Natural killer cell (primary cell): ENCODE measurements around the gene CDC14A. TPM values are rescaled to one million over a fixed set of nuclear protein-coding genes. Genes with fewer than 3 reads are reported as not detected.

Experiments used
- ATAC-seq, 3 donors: fragments of 150-1000 bp in 2 of 3; fragments of 200-7000 bp in 1 of 3; cut with Tn5 transposase; 1 replicate in 1 of 3; 2 replicates in 2 of 3; pipeline ENCODE4 v1.10.0; 2021; ENCODE audit warnings: mild to moderate bottlenecking in 2 of 3, moderate library complexity in 2 of 3
- DNase-seq, 2 donors: peaks; one replicate each; pipeline versions ENCODE4 v3.0.0 to v3.0.0-alpha.2; 2013 to 2021; ENCODE audit warnings: mixed read lengths in 1 of 2
- H3K27ac ChIP-seq: one replicate; pipeline ENCODE4 v1.5.1; 2013; ENCODE audit warnings: mild to moderate bottlenecking, low read length
- H3K27me3 ChIP-seq: one replicate; pipeline ENCODE4 v1.6.1; 2013; ENCODE audit warnings: low read length; ENCODE audit not compliant: control insufficient read depth, insufficient read depth
- H3K36me3 ChIP-seq: one replicate; pipeline ENCODE4 v1.6.1; 2013; ENCODE audit warnings: low read length; ENCODE audit not compliant: control insufficient read depth, insufficient read depth
- H3K4me1 ChIP-seq: one replicate; pipeline ENCODE4 v1.6.1; 2013; ENCODE audit warnings: low read length; ENCODE audit not compliant: control insufficient read depth, insufficient read depth
- H3K4me3 ChIP-seq: one replicate; pipeline ENCODE4 v1.5.1; 2013; ENCODE audit warnings: low read length
- H3K9me3 ChIP-seq: one replicate; pipeline ENCODE4 v1.6.1; 2013; ENCODE audit warnings: low read length; ENCODE audit not compliant: control insufficient read depth, insufficient read depth
- H3K27ac Mint-ChIP-seq, 2 donors: one replicate each; pipeline ENCODE4 v1.8.0; 2022; ENCODE audit warnings: mild to moderate bottlenecking in 2 of 2, mixed read lengths in 2 of 2, moderate library complexity in 1 of 2
- H3K27me3 Mint-ChIP-seq, 2 donors: one replicate each; pipeline ENCODE4 v1.8.0; 2022; ENCODE audit warnings: low read depth in 2 of 2, mixed read lengths in 2 of 2
- H3K36me3 Mint-ChIP-seq: one replicate; pipeline ENCODE4 v1.8.0; 2022; ENCODE audit warnings: mixed read lengths
- H3K4me1 Mint-ChIP-seq, 2 donors: one replicate each; pipeline ENCODE4 v1.8.0; 2022; ENCODE audit warnings: mixed read lengths in 2 of 2
- H3K4me3 Mint-ChIP-seq: one replicate; pipeline ENCODE4 v1.8.0; 2022; ENCODE audit warnings: mild to moderate bottlenecking, moderate library complexity, mixed read lengths
- H3K9me3 Mint-ChIP-seq, 2 donors: one replicate each; pipeline ENCODE4 v1.8.0; 2022; ENCODE audit warnings: mixed read lengths in 2 of 2
- WGBS: methylation state at CpG from one replicate; pipeline ENCODE4 v1.1.7; 2013; ENCODE audit warnings: missing lambda C conversion rate; ENCODE audit not compliant: insufficient coverage; 5-methylcytosine and 5-hydroxymethylcytosine counted together
- intact Hi-C: fragments of 100-400 bp; cut with micrococcal nuclease; formaldehyde crosslinking; loops from one replicate; pipeline ENCODE4 v1.14.2; 2022
- total RNA-seq, 4 donors: library from RNA; stranded (reverse); fragments of 120-200 nt in 1 of 4; gene quantifications; one replicate each; pipeline versions ENCODE4 v1.2.3 to v1.2.4, GENCODE V29; 2013 to 2022
- TF ChIP-seq, protein P1 (sequence below): fragments of 200-600 bp; IDR thresholded peaks from one replicate; pipeline ENCODE4 v1.8.0; 2022; ENCODE audit warnings: antibody characterized with exemption

Gene CDC14A
- total RNA-seq, 3 donors from 2014 or later (not counting 1 experiment from before 2014, with no cell fraction given): 59.6 to 63.8 (median 60.1) TPM

DNA sequence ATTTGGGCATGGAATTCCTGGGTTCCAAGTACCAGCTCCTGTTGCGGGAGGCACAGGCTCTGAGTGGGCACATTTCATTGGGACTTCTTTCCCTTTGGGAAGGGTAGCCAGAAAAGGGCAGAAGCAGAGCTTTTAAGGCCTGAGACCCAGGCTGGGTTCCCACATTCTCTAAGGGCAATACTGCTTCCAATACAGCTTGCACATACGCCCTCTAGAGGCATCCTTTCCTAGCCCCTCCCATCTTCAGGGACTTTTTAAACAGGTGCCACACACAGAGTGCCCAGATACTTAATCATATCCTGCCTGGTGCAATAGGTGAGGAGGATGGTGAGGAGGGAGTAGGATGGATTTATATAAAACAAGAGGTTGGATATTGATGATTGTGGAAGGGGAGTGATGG is 191.3 kb downstream of the CDC14A start:
- WGBS: 63% methylated on average over 2 of the region's 2 CpGs
- Mint-ChIP-seq H3K27me3 (peaks cover 32 to 38% of the 10 kb centered on the region in 2 donors), H3K27ac (no peak overlapping the region), H3K4me3 (no peak overlapping the region), H3K36me3 (no peaks in the 10 kb centered on the region), H3K9me3 (no peaks in the 10 kb centered on the region), H3K4me1 (peaks cover 5 to 6% of the 10 kb centered on the region in 2 donors)
- TF ChIP-seq, protein P1, sequence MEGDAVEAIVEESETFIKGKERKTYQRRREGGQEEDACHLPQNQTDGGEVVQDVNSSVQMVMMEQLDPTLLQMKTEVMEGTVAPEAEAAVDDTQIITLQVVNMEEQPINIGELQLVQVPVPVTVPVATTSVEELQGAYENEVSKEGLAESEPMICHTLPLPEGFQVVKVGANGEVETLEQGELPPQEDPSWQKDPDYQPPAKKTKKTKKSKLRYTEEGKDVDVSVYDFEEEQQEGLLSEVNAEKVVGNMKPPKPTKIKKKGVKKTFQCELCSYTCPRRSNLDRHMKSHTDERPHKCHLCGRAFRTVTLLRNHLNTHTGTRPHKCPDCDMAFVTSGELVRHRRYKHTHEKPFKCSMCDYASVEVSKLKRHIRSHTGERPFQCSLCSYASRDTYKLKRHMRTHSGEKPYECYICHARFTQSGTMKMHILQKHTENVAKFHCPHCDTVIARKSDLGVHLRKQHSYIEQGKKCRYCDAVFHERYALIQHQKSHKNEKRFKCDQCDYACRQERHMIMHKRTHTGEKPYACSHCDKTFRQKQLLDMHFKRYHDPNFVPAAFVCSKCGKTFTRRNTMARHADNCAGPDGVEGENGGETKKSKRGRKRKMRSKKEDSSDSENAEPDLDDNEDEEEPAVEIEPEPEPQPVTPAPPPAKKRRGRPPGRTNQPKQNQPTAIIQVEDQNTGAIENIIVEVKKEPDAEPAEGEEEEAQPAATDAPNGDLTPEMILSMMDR: no peak
- Histone ChIP-seq H3K4me1 (peaks cover 12% of the 10 kb centered on the region), H3K27me3 (peaks cover 19% of the 10 kb centered on the region), H3K27ac (no peak overlapping the region), H3K36me3 (no peaks in the 10 kb centered on the region), H3K9me3 (no peaks in the 10 kb centered on the region), H3K4me3 (no peak overlapping the region)
- intact Hi-C loops: no loop called here
- DNase-seq (peak in 1 of 2 donors; percentile 68), ATAC-seq (peak; percentile 34 to 53 (median 52))

DNA sequence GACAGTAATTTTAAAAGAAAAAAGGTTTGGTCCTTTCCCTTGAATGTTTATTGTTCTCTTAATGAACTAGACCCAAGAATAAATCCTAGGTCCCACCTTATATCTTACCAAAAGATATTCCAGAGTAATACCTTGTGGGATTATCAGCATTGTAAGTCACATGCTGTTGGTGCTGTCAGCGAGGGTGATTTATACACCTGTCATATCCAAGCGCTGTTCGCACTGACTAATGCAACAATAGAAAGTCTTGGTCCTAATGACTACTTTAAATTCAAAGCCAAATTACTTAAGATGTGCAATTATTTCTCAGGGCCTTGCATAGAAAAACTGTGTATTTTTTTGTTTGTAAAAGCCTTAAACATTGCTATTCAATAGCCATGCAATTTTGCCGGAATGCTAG is 192.5 kb downstream of the CDC14A start:
- H3K4me3 ChIP-seq: no peak overlapping the region
- Mint-ChIP-seq H3K9me3 (peaks cover 0 to 2% of the 10 kb centered on the region in 2 donors), H3K4me1 (peaks cover 5 to 6% of the 10 kb centered on the region in 2 donors), H3K36me3 (no peaks in the 10 kb centered on the region), H3K27me3 (peaks cover 32 to 47% of the 10 kb centered on the region in 2 donors), H3K4me3 (no peak overlapping the region), H3K27ac (no peak overlapping the region)
- intact Hi-C loops: no loop called here
- peaks cover 5% of the 10 kb centered on the region for H3K4me1 ChIP-seq
- WGBS: 100% methylated on average over 4 of the region's 4 CpGs
- no peak for DNase-seq
- no peak for ATAC-seq
- H3K9me3 ChIP-seq: no peaks in the 10 kb centered on the region
- no peak overlapping the region for H3K27ac ChIP-seq
- H3K36me3 ChIP-seq: no peaks in the 10 kb centered on the region
- H3K27me3 ChIP-seq: peaks cover 13% of the 10 kb centered on the region
- TF ChIP-seq, protein P1: no peak

DNA sequence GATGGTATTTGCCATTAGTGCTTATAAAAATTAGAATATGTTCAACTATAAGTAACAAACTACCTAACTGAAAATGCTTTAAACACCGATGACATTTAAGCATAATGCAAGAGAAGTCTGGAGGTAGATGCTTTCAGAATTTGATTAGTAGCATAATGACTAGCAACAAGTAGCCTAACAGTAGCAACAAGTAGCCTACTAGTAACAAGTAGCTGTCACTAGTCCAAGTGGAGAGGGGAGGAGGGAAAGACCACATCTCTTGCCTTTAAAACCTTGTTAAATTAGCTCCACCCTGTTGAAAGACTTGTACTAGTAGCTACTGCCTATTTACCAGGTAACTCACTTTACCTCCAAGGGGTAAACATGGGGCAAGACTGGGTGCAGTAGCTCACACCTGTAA is 193.5 kb downstream of the CDC14A start:
- intact Hi-C loops: no loop called here
- H3K9me3 ChIP-seq: peaks cover 2% of the 10 kb centered on the region
- H3K4me3 Mint-ChIP-seq: no peak overlapping the region
- H3K4me3 ChIP-seq: no peak overlapping the region
- no peaks in the 10 kb centered on the region for H3K36me3 ChIP-seq
- no peak overlapping the region for H3K27ac ChIP-seq
- ATAC-seq (no peak), DNase-seq (no peak)
- no peaks in the 10 kb centered on the region for H3K4me1 ChIP-seq
- peaks cover 4% of the 10 kb centered on the region for H3K27me3 ChIP-seq
- H3K27ac Mint-ChIP-seq: no peak overlapping the region
- H3K27me3 Mint-ChIP-seq: peaks cover 30 to 49% of the 10 kb centered on the region in 2 donors
- TF ChIP-seq, protein P1: no peak
- peaks cover 4 to 5% of the 10 kb centered on the region in 2 donors for H3K9me3 Mint-ChIP-seq
- H3K4me1 Mint-ChIP-seq: no peaks in the 10 kb centered on the region
- H3K36me3 Mint-ChIP-seq: peaks cover 9% of the 10 kb centered on the region
- no CpG with 5 or more reads among the region's 1 CpG for WGBS

DNA sequence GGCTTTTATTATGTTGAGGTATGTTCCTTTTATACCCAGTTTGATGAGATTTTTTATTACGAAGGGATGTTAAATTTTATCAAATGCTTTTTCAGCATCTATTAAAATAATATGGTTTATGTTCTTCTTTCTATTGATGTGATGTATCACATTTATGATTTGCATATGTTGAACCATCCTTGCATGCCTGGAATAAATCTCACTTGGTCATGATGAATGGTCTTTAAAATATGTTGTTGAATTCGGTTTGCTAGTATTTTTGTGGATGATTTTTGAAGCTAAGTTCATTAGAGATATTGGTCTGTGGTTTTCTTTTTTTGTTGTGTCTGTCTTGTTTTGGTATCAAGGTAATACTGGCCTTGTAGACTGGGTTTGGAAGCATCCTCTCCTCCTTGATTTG is 199.7 kb downstream of the CDC14A start:
- no peak overlapping the region for H3K4me3 Mint-ChIP-seq
- Histone ChIP-seq H3K4me3 (no peak overlapping the region), H3K27me3 (no peaks in the 10 kb centered on the region), H3K36me3 (no peaks in the 10 kb centered on the region), H3K27ac (no peak overlapping the region), H3K4me1 (no peaks in the 10 kb centered on the region), H3K9me3 (peaks cover 7% of the 10 kb centered on the region)
- TF ChIP-seq, protein P1: no peak
- no peak for DNase-seq
- peaks cover 37% of the 10 kb centered on the region for H3K36me3 Mint-ChIP-seq
- H3K9me3 Mint-ChIP-seq: peaks cover 25 to 30% of the 10 kb centered on the region in 2 donors
- WGBS: 50% methylated on average over 1 of the region's 2 CpGs
- no peak for ATAC-seq
- H3K27ac Mint-ChIP-seq: no peak overlapping the region
- H3K4me1 Mint-ChIP-seq: no peaks in the 10 kb centered on the region
- peaks cover 14 to 59% of the 10 kb centered on the region in 2 donors for H3K27me3 Mint-ChIP-seq
- intact Hi-C loops: no loop called here
